GM18858 (cell line): ENCODE results near the gene NKPD1.

Source experiments
- ATAC-seq: cut with Tn5 transposase; IDR thresholded peaks from one replicate; pipeline ENCODE4 v1.9.1; 2021; ENCODE audit not compliant: unreplicated experiment

The NKPD1 gene

DNA sequence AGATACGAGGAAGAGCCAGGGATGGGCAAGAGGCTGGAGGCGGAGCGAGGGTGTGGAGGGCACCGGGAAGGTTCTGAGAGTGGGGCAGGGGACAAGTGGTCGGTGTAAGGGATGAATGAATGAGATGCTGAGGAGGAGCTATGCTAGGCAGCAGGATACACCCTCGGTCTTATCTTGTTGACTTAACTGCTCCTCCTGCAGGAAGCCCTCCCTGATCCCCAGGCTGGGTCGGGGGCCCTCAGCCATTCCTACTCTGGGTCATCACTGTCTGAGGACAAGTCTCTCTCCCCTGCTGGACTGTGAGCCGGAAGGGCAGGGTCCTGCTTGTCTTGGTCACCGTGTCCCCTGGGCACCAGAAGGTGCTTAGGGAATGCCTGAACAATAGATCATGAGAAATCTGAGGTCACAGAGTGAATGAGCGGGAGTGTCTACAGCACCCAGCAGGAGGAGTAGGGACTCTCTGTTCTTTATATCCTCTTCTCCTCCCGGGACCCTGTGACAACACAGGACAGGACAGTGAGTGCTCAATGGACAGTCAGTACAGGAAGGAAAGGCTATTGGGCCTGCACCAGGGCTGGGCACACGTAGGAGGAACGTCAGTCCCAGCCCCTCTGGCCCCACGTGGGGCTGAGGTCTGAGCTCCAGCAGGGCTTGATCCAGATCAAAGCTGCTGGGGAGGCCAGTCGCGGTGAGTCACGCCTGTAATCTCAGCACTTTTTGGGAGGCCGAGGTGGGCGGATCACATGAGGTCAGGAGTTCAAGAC, 6.5 kb downstream of the NKPD1 start:
- ATAC-seq, result no peak

DNA sequence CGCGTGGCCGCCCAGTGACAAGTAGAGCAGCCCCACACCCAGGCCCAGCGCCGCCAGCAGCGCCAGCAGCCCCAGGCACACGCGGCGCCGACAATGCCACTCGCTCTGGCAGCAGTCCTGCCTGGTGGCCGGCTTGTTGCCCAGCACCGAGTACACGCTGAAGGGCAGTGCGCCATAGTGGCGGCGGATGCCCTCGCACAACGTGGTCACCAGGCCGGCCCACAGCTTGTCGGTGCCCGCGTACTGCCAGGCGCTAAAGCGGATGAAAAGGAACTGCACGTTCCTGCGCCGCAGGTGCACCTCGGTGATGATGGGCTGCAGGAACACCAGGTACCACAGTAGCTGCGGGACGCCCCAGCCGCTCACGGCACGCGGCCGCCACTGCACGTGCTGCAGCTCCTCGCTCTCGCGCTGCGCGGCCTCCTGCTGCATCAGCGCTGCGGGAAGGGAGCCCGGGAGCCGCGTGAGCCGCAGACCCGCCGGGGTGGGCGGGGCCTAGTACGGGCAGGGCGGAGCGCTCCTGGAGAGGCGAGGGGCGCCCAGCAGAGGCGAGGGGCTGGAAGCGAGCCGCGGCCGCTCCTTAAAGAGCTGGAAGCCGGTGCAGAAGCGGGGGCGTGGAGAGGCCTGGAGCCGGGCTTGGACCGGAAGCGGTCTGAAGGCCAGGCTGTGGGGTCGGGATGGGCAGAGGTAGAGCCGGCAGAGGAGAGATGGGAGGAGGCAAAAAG, 7.3 kb downstream of the NKPD1 start:
- no peak for ATAC-seq

DNA sequence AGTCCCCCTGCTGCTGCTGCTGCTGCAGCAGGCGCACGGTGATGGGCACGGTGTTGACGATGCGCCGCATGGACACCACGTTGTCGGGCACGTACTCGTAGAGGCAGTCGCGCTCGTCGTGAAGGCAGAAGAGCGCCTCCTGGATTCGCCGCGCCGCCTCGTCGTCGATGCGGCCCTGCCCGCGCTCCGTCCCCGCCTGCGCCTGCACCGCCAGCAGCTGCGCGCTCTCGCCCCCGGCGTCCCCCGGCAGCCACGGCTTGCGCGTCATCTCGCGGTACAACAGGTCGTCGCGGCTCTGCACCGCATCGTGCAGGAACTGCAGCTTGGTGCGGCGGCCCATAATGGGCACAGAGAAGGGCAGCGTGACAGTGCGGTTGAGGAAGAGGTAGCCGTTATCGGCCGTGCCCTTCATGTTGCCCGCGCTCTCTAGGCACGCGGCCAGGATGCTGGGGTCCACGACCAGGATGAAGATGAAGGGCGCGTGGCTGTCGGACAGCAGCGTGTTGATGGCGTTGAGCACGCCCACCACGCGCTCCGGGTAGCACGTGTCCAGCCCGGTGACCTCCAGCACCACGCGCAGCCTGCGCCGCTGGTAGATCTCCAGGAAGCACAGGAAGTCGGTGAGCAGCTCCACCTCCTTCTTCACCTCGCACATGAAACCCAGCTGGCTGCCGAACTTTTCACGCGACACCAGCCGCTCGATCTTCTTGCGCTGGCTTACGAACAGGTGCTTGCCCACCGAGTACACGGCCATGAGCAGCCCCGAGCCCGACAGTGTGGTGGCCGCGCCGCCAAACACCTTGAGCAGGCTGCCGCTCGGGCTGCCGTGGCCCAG, 8.1 kb downstream of the NKPD1 start:
- ATAC-seq, result no peak

DNA sequence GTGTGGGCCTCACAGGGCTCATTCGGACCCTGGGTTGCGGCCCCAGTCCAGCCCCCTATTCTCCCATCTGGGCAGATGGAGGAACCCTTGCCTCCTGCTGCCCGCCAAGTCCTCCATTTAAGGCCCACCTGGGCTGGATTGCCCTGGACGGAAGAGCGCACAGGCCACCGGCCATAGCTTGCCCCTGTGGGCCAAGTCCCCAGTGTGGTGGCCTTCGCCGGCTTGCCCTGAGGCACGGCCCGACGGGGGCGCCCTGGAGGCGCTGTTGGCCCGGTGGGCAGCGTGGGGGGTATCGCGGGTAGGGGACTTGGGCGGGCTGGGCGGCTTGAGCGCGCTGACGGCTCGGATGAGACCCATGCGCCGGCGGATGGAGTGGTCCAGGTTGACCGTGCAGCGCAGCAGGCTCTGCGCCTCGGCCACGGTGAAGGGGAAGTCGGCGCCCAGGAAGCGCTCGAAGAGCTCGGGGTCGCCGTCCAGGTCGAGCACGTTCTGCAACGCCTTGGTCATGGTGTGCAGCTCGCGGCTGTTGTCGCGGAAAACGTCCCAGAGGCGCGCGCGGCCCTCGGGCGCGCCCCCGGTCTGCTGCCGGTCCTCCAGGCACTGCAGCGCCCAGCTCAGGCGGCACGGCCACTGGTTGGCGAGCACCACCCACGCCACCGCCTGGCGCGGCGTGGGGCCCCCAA, 8.8 kb downstream of the NKPD1 start:
- no peak for ATAC-seq

DNA sequence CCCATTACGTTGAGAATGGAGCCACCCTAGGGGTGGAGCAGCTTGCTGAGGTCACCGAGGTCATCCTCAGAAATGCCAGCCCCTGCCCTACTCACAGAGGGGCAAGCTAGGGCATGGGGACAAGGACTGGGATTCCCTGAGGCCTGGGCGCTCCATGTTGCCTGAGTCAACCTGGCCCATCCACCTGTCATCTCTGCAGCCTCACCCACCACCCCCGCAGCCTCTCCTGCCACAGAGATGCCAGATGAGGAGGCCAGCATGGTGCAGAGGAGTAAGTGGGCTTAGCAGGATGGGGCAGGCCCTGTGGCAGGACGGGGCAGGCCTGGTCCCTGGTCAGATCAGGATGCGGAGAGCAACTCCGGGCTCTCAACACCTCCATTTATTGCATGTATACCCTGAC, 9.5 kb downstream of the NKPD1 start:
- no peak for ATAC-seq

DNA sequence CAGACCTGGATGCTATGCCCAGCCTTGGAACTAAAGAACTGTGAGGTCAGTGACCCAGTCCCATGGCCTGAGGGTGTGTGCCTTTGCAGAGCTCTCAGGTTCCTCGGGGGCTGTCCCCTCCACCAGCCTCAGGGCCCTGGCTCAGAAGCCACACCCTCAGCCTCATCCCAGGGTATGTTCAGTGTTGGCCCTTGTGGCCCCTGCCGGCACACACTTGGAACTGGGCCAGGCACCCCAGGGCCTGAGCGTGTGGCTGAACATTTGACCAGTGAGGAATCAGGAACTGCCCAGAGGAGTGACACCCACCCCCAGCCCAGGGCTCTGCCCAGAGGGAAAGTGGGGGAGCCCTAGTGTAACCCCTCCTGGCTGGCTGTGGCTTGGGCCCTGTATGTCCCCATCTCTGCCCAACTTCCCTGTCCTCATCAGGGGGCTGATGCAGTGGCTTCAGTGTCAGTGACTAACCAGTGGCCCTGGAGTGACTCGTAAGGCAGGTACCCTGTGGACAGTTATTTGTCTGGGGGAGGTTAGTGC, 10.0 kb downstream of the NKPD1 start:
- no peak for ATAC-seq

DNA sequence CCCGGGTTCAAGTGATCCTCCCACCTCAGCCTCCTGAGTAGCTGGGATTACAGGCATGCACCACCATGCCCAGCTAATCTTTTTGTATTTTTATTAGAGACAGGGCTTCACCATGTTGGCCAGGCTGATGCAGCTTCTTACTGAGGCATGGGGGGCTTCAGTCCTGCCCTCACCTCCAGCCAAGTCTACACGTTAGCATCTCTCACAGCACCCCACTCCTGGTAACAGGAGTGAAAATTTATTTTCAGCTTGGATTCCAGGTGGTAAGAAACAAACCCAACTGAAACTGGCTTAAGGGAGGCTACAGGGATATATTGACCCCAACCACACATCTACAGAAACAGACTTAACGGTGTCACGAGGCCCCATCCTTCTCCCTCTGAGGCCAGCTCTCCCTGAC, 10.6 kb downstream of the NKPD1 start:
- no peak for ATAC-seq

DNA sequence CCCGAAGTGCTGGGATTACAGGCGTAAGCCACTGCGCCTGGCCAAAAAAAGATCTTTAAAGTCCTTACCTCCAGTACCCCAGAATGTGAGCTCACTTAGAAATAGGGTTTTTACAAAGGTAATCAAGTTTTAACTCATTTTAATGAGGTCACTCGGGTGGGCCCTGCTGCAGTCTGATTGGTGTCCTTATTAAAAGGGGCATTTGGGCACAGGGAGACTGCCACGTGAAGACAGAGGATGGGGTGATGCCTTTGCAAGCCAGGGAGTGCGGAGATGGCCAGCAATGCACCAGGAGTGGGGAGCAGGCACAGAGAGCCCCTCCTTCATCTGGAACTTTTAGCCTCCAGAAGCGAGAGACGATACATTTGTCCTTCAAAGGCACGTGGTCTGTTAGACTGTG, 11.7 kb downstream of the NKPD1 start:
- no peak for ATAC-seq

DNA sequence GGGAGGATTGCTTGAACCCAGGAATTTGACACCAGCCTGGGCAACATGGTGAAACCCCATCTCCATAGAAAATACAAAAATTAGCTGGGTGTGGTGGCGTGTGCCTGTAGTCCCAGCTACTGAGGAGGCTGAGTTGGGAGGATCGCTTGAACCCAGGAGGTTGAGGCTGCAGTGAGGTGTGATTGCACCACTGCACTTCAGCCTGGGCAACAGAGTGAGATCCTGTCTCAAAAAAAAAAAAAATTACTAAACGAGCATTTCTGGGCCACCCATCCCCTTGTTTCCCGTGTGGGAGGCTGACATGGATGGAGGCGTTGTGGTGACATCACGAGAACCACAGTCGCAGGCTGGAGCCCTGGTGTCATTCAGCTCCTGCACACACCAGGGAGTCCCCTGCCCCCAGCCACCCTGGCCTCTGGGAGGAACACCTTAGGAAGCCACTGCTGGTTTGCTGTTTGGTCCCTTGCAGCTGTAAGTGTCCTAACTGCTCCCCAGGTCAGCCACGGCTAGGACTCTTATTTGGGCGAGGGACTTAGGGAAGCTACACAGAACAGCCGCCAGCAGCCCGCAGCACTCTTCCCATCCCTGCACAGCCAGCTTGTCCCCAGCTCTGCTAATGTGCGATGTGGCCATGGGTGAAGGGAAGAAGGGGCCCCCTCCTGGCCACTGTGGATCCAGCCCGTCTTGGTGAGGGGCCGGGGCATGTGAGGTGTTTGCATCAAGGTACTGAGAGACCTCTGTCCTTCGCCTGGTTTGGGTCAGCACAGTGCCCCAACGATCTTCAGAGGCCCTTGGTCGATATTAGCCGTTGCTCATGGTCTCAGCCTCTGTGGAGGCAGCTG, 12.7 kb downstream of the NKPD1 start:
- no peak for ATAC-seq

DNA sequence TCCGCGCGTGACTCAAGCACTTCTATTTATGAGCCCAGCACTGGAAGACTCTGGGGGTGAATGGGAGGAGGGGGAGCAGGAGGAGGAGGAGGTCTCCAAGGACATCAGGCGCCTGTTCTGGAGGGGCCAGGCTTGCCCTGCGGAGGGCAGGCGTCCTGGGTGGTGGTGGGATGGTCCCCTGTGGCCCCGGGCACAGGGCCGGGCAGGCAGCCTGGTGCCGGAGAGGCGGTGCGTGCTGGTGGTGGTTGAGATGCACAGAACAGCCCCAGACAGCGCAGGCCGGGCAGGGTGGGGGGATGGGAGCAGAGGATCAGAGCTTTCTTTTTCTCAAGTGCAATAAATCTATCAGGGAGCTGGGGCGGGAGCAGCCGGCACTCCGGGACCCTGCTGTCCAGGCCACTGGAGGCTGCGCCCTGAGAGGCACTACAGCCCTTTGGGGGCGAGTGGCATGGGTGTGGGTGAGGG, 14.0 kb downstream of the NKPD1 start:
- no peak for ATAC-seq

DNA sequence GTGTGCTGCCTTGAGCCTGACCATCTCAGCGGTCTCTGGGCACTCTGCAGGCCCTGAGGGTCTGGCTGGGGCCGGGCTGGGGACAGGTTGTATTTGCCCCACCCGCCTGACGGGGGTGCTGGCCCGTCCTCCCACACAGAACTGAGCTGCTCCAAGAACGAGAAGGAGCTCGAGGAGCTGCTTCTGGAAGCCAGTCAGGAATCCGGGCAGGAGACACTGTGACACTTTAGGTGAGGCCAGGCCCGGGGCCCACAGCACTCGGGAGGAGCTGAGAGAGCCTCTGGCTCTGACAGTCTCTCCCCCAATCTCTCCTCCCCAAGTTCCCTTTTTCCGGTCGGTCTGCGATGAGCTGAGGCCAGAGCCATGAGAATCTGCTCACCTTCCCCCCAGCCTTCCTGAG, 14.5 kb downstream of the NKPD1 start:
- ATAC-seq, result no peak

DNA sequence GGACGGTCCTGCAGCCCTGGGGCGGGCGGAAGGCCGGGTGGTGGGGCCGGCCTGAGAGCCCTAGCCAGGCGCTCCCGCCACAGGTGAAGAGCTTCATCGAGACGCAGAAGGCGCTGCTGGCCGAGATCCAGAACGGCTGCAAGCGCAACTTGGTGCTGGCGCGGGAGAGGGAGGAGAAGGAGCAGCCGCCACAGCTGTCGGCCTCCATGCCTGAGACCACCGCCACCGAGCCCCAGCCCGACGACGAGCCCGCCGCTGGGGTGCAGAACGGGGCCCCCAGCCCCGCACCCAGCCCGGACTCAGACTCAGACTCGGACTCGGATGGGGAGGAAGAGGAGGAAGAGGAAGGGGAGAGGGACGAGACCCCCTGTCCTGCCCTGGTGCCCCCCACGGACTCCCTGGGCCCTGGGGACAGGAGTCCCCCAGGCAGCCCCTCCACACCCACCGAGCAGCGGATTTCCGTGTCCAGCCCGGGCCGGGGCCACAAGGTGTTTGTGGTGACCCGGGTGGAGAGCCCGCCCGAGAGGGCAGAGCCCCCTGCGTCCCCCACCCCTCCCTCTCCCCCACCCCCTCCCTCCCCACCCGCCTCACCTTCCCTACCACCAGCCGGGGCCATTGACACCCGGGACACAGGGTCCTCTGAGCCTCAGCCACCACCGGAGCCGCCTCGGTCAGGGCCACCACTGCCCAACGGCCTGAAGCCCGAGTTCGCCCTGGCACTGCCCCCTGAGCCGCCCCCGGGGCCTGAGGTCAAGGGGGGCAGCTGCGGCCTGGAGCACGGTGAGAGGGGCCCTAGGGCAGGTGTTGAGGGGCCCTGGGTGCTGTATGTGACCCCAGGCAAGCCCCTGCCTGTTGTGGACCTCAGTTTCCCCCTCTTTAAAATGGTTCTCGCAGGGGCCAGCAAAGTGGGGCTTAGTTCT, 15.3 kb downstream of the NKPD1 start:
- no peak for ATAC-seq

DNA sequence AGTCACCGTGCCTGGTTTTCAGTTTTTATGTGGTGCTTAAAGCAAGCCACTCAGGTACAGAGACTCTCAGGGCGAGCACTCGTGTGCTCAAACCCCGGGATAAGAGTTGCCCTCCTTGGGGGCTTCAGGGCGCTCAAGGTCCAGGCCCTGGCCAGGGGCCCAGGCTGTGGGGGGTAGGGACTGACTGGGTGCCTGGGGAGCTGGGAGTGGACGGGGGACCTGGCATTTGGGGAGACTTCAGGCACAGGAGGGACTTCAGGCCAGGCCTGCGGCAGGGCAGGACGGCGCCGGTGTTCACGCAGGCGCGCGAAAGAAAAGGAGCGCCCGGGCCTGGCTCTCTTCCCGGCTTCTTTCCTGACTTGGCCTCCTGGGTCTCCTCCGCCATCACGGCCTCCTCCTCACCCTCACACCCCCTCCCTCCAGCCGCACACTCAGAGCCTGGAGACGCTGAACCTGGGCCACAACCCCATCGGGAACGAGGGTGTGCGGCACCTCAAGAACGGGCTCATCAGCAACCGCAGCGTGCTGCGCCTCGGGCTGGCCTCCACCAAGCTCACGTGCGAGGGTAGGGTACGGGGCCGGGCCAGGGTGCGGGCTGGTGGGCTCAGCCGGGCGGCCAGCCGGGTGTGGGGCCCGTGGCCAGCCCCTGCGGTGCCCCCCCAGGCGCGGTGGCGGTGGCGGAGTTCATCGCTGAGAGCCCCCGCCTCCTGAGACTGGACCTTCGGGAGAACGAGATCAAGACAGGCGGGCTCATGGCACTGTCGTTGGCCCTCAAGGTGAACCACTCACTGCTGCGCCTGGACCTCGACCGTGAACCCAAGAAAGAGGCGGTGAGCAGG, 16.1 kb downstream of the NKPD1 start:
- ATAC-seq, result no peak

DNA sequence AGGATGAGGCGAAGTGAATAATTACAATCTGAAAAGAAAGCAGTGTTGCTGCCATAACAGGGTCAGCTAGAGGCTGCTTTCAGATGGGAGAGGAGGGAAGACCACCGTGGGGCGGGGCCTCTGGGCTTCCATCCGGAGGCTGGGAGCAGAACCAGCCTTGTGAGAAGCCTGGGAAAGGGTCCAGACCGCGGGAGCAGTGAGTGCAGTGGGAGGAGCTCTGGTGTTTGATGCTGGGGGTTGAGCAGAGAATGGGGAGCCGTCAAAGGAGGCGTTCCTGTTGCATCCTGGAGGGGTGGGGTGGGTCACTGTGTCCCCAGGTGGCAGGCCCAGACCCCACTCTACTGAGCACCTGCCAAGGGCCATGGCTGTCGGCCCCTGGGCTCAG, 18.1 kb downstream of the NKPD1 start:
- no peak for ATAC-seq

DNA sequence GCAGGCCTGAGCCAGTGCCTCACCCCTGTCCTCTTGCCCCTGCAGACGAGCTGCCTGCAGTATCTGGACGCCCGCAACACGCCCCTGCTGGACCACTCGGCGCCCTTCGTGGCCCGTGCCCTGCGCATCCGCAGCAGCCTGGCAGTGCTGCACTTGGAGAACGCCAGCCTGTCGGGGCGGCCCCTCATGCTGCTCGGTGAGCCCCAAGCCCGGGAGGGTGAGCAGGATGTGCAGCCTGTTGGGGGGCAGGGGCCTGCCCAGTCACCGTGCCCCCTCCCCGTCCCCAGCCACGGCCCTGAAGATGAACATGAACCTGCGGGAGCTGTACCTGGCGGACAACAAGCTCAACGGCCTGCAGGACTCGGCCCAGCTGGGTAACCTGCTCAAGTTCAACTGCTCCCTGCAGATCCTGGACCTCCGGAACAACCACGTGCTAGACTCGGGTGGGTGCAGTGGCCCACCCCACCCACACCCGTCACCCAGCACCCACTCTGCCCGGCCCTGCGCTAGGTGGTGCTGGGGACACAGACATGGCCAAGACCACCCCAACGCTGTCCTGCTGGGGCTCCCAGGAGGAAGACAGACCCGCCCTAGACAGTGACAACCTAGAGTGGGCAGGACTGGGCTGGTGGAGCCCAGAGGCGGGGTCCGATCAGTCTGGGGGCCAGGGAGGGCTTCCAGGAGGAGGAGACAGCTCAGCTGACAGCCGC, 18.6 kb downstream of the NKPD1 start:
- no peak for ATAC-seq

DNA sequence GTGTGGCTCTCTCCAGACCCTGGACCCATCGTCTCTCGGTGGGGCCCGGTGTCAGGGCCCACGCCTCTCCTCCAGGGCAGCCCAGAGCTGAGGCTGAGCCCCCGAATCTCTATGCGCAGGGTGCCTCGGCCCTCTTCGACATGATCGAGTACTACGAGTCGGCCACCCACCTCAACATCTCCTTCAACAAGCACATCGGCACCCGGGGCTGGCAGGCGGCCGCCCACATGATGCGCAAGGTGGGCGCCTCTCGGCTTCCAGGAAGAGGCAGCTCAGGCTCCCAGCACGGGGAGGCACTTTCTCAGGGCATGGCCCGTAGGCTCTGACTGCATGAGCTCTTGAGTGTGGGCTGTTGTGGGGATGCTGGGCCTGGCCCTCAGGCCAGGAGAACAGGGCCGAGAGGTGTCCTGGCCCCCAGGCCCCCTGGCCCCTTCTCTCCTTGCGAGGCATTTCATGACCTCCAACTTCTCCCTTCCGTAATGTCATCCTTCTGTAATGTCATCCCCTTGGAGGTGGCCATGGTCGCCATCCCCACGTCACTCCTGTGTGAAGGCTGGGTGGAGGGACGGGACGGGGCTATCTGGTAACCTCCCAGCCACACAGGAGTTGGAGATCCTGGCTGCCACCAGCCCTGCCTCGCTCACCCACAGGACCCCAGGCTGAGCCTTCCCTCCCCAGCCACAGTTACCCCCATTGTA, 19.4 kb downstream of the NKPD1 start:
- no peak for ATAC-seq

DNA sequence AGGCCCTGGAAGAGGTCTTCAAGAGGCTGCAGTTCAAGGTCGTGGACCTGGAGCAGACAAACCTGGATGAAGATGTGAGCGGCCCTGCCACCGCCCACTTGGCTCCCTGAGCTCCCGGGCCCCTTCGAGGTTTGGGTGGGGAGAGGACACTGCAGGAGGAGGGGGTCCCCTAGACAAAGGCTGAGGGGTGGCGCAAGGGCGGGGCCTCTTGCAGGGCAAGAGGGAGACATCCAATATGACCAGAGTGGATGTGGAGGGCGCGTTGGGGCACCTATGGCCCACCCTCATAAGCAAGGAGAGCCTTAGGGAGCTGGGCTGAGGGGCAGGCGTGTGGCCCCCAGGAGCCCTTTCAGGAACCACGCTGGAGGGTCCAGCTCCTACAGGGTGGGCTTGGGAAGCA, 20.2 kb downstream of the NKPD1 start:
- ATAC-seq, result no peak
